OCI-LY7 (cell line): ENCODE data around the gene SPECC1.

ENCODE experiments used
- EZH2phosphoT487 ChIP-seq: fragments of 200-600 bp; sonication (generic); IDR thresholded peaks from 2 replicates; pipeline ENCODE4 v1.6.1; 2018; ENCODE audit warnings: low read depth, borderline replicate concordance, mild to moderate bottlenecking, mixed run types, antibody characterized with exemption, low read length, moderate library complexity, mixed read lengths
- TF ChIP-seq, protein P1 (sequence below): fragments of 200-600 bp; sonication (generic); conservative IDR thresholded peaks from 2 replicates; pipeline ENCODE4 v1.5.1; 2014; ENCODE audit warnings: mild to moderate bottlenecking, antibody characterized with exemption, low read length, moderate library complexity, mixed read lengths

DNA sequence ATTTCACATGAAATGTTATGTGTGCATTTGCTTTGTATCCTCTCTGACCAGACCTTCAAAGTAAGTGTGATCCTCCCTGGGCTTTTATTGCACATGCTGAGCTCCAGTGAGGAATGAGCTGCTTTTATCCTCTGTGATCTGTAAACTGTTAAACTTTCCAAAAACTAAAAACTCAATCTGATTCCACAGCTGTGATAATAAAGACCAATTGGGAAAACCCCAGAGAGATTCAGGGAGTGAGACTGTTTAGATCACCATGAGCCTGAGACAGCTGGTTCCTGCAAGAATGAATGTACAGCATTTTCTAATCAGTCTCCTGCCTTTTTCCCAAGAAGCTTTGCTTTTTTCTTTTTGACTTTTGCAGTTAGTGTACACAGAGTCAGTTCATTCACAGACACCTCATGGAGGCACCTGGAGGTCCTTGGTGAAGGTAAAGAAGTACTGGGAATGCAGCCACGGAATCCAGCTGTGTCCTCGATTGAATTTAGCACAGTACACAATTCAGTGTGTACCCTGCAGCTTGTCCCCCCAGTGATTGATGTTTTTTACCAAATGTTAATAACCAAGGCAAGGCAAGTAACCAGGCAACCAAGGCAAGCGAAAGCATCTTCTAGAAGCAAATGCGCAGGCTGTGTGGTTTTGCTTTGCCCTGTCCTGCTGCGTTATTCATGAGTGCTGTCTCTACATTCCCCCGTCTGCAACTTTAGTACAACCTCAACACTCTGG is 275.6 kb downstream of the SPECC1 start:
- TF ChIP-seq, protein P1, sequence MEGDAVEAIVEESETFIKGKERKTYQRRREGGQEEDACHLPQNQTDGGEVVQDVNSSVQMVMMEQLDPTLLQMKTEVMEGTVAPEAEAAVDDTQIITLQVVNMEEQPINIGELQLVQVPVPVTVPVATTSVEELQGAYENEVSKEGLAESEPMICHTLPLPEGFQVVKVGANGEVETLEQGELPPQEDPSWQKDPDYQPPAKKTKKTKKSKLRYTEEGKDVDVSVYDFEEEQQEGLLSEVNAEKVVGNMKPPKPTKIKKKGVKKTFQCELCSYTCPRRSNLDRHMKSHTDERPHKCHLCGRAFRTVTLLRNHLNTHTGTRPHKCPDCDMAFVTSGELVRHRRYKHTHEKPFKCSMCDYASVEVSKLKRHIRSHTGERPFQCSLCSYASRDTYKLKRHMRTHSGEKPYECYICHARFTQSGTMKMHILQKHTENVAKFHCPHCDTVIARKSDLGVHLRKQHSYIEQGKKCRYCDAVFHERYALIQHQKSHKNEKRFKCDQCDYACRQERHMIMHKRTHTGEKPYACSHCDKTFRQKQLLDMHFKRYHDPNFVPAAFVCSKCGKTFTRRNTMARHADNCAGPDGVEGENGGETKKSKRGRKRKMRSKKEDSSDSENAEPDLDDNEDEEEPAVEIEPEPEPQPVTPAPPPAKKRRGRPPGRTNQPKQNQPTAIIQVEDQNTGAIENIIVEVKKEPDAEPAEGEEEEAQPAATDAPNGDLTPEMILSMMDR = no peak
- no peak for TF ChIP-seq EZH2phosphoT487
